Measurements from ENCODE around the gene MTSS2. TPM values are rescaled to one million over a fixed set of nuclear protein-coding genes. Genes with fewer than 3 reads are reported as not detected.

The MTSS2 gene, protein sequence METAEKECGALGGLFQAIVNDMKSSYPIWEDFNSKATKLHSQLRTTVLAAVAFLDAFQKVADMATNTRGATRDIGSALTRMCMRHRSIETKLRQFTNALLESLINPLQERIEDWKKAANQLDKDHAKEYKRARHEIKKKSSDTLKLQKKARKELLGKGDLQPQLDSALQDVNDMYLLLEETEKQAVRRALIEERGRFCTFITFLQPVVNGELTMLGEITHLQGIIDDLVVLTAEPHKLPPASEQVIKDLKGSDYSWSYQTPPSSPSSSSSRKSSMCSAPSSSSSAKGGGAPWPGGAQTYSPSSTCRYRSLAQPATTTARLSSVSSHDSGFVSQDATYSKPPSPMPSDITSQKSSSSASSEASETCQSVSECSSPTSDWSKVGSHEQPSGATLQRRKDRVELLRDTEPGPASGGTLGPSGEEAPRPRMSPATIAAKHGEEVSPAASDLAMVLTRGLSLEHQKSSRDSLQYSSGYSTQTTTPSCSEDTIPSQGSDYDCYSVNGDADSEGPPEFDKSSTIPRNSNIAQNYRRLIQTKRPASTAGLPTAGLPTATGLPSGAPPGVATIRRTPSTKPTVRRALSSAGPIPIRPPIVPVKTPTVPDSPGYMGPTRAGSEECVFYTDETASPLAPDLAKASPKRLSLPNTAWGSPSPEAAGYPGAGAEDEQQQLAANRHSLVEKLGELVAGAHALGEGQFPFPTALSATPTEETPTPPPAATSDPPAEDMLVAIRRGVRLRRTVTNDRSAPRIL
- 44.4 and 58.8 TPM in 2 replicates for total RNA-seq

DNA sequence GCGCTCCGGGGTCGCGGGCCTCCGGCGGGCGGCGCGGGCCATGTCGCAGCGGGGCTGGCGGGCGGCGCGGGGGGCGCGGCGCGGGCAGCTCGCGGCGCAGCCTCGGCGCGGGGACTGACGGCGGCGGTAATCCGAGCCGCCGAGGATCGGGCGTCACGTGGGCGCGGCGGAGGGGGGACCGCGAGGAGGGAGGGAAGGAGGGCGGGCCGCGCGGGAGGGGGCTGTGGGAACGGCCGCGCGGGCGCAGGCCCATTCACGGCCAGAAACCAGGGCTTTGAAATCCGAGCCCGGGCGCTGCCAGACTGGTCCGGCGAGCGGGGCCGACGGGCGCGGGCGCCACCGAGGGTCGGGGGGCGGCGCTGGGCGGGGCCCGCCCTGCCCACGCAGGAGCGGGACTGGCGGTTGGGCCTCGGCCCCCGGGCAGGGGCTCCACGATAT is at the start of gene MTSS2:
Gene MTSS2 (minus strand): TSS at position 116 of the 438 bp plus-strand sequence. CDS start 262 bp downstream, outside the sequence.

DNA sequence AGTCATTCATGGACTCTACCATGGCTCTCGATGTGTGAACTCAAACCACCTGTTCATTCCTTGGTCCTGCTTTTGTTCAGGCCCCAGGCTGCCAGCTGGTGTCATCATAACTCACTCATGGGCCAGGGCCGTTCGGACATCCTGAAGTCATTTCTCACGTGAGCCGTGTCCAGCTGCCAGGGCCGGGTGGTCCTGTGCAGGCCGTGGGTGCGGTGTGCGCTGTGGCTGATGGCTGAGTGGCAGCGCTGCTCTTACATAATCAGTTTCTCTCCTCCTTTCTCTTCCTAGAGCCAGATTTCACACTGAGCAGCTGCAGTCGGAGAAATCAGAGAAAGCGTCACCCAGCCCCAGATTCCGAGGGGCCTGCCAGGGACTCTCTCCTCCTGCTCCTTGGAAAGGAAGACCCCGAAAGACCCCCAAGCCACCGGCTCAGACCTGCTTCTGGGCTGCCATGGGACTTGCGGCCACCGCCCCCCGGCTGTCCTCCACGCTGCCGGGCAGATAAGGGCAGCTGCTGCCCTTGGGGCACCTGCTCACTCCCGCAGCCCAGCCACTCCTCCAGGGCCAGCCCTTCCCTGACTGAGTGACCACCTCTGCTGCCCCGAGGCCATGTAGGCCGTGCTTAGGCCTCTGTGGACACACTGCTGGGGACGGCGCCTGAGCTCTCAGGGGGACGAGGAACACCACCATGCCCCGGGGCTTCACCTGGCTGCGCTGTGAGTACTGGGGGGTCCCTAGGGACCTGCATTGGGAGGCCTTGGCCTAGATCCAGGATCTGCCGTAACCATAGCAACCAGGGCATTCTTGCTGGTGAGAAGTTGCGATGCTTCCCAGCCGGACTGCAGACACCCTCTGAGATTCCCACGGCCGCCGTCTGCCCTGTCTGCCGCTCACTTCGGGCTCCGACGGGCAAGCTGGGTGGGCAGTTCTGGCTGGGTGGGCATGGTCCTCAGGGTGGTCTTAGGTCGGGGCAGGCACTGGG is 39.3 kb downstream of the MTSS2 start, which contains the start of gene IL34:
Gene IL34 (plus strand): TSS at position 300 of the 982 bp plus-strand sequence. CDS start 389 bp downstream, at position 689.

Other genes with a start within 250 kb of the MTSS2 start
- gene ST3GAL2, start 247.0 kb downstream of the MTSS2 start, total RNA-seq = 31.2 and 32.3 TPM in 2 replicates
- gene FCSK, start 231.5 kb downstream of the MTSS2 start, total RNA-seq = 10.1 and 25.9 TPM in 2 replicates
- gene COG4, start 162.5 kb downstream of the MTSS2 start, total RNA-seq = 68.6 and 82.4 TPM in 2 replicates
- gene SF3B3, start 162.2 kb downstream of the MTSS2 start, total RNA-seq = 163 and 212 TPM in 2 replicates
- gene IL34, start 39.5 kb downstream of the MTSS2 start, total RNA-seq = 0.89 and 2.3 TPM in 2 replicates
- 36.2 and 43.0 TPM in 2 replicates for gene VAC14, start 115.1 kb upstream of the MTSS2 start, total RNA-seq